ENCODE data around the gene CEP170.

The CEP170 gene

GRCh38 chr1:243236604-243237252 is 18.4 kb downstream of the CEP170 start:
- peak overlapping the region; percentile 27 for H3K4me2 ChIP-seq
- peaks cover 30% of the 10 kb centered on the region for H3K4me1 ChIP-seq (ENCODE audit: low read depth, poor library complexity, severe bottlenecking)
- peak overlapping the region; percentile 13; the same call in 1 of the 2 replicates for H3K9ac ChIP-seq
- H3K4me3 ChIP-seq (IDR thresholded peaks at IDR 0.05; ENCODE audit: insufficient read depth, low read depth, low read length), result peak overlapping the region; percentile 49
- no peaks in the 10 kb centered on the region for H3K36me3 ChIP-seq (ENCODE audit: insufficient read depth)
- H3K27ac ChIP-seq, result peak overlapping the region; percentile 30
- peaks cover 51% of the 10 kb centered on the region for H3K79me2 ChIP-seq (ENCODE audit: insufficient read depth, low read depth)
- no peaks in the 10 kb centered on the region for H3K27me3 ChIP-seq (ENCODE audit: insufficient read depth, low read depth)
- H2AFZ ChIP-seq (ENCODE audit: low read depth), result no peak overlapping the region
- H4K20me1 ChIP-seq (ENCODE audit: insufficient read depth), result no peaks in the 10 kb centered on the region
- TF ChIP-seq CTCF (conservative IDR thresholded peaks at IDR 0.05; ENCODE audit: low read depth, low read length), result no peak

GRCh38 chr1:243234978-243235647 is 20.0 kb downstream of the CEP170 start:
- Histone ChIP-seq H3K4me3 (IDR thresholded peaks at IDR 0.05; ENCODE audit: insufficient read depth, low read depth, low read length) (no peak overlapping the region), H4K20me1 (ENCODE audit: insufficient read depth) (no peaks in the 10 kb centered on the region), H3K4me1 (ENCODE audit: low read depth, poor library complexity, severe bottlenecking) (peaks cover 33% of the 10 kb centered on the region), H3K79me2 (ENCODE audit: insufficient read depth, low read depth) (peaks cover 44% of the 10 kb centered on the region), H3K27ac (peak overlapping the region; percentile 30; the same call in 1 of the 2 replicates), H3K4me2 (peak overlapping the region; percentile 27; the same call in 1 of the 2 replicates), H2AFZ (ENCODE audit: low read depth) (no peak overlapping the region), H3K9ac (no peak overlapping the region), H3K27me3 (ENCODE audit: insufficient read depth, low read depth) (no peaks in the 10 kb centered on the region), H3K36me3 (ENCODE audit: insufficient read depth) (no peaks in the 10 kb centered on the region)
- no peak for TF ChIP-seq CTCF (conservative IDR thresholded peaks at IDR 0.05; ENCODE audit: low read depth, low read length)

DNA sequence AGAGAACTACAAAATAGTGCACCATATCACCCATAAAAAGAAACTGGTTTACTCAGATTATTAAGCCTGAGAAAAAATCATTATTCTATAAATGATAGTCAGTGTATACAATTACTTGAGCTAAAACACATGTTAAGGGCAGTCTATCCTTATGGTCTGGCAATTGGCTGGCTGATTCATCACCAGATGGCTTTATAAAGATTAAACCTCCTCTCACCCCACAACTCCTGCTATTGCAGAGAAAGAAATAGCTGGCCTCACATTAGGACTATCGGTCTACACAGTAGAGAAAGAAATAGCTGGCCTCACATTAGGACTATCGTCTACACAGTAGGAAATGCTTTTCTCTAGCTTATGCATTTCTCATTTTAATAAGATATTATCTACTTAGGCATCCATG is 21.2 kb downstream of the CEP170 start:
- TF ChIP-seq CTCF (conservative IDR thresholded peaks at IDR 0.05; ENCODE audit: low read depth, low read length), result no peak
- Histone ChIP-seq H3K9ac (no peak overlapping the region), H3K27me3 (ENCODE audit: insufficient read depth, low read depth) (no peaks in the 10 kb centered on the region), H3K4me1 (ENCODE audit: low read depth, poor library complexity, severe bottlenecking) (peaks cover 45% of the 10 kb centered on the region), H3K27ac (no peak overlapping the region), H3K4me2 (no peak overlapping the region), H3K36me3 (ENCODE audit: insufficient read depth) (no peaks in the 10 kb centered on the region), H4K20me1 (ENCODE audit: insufficient read depth) (no peaks in the 10 kb centered on the region), H2AFZ (ENCODE audit: low read depth) (no peak overlapping the region), H3K4me3 (IDR thresholded peaks at IDR 0.05; ENCODE audit: insufficient read depth, low read depth, low read length) (no peak overlapping the region), H3K79me2 (ENCODE audit: insufficient read depth, low read depth) (peaks cover 49% of the 10 kb centered on the region)

- H3K27me3 ChIP-seq (ENCODE audit: insufficient read depth, low read depth), result no peaks in the 10 kb centered on the region
- peaks cover 25% of the 10 kb centered on the region for H3K4me1 ChIP-seq (ENCODE audit: low read depth, poor library complexity, severe bottlenecking)
- H3K36me3 ChIP-seq (ENCODE audit: insufficient read depth), result no peaks in the 10 kb centered on the region
- no peak overlapping the region for H3K4me3 ChIP-seq (IDR thresholded peaks at IDR 0.05; ENCODE audit: insufficient read depth, low read depth, low read length)
- H3K27ac ChIP-seq, result no peak overlapping the region
- H3K9ac ChIP-seq, result no peak overlapping the region
- H4K20me1 ChIP-seq (ENCODE audit: insufficient read depth), result no peaks in the 10 kb centered on the region
- H2AFZ ChIP-seq (ENCODE audit: low read depth), result no peak overlapping the region
- no peak for TF ChIP-seq CTCF (conservative IDR thresholded peaks at IDR 0.05; ENCODE audit: low read depth, low read length)
- H3K79me2 ChIP-seq (ENCODE audit: insufficient read depth, low read depth), result peaks cover 34% of the 10 kb centered on the region
- H3K4me2 ChIP-seq, result no peak overlapping the region
These were observed 24.2 kb downstream of the CEP170 start for GRCh38 chr1:243230914-243231313.
